ENCODE measurements around the gene IFT122.
"Not testable (repeated sequence)": the region's sequence is repeated elsewhere in the genome, so short reads cannot be mapped to it uniquely, and the experiment has no call there.

IFT122 gene

GRCh38 chr3:129522953-129523352 lies 82.9 kb downstream of the IFT122 start:
- DNase-seq, result no peak

DNA sequence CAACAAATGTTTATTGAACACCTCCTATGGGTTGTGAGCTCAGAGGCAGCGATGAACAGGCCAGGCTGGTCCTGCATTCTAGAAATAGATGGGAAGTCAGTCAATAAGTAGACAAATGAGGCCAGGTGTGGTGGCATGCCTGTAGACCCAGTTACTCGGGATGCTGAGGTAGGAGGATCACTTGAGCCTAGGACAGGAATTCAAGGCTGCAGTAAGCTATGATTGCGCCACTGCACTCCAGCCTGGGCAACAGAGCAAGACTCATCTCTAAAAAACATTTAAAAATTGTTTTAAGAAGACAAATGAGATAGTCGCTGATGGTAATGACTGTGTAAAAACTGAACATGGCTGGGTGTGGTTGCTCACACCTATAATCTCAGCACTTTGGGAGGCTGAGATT lies 84.1 kb downstream of the IFT122 start:
- DNase-seq, result no peak

GRCh38 chr3:129525341-129525968 lies 85.4 kb downstream of the IFT122 start:
- DNase-seq, result no peak

- peak; percentile 72 for DNase-seq
Observed at GRCh38 chr3:129526121-129526900, 86.3 kb downstream of the IFT122 start.

- DNase-seq, result no peak
Observed at GRCh38 chr3:129527262-129527661, 87.2 kb downstream of the IFT122 start.

DNA sequence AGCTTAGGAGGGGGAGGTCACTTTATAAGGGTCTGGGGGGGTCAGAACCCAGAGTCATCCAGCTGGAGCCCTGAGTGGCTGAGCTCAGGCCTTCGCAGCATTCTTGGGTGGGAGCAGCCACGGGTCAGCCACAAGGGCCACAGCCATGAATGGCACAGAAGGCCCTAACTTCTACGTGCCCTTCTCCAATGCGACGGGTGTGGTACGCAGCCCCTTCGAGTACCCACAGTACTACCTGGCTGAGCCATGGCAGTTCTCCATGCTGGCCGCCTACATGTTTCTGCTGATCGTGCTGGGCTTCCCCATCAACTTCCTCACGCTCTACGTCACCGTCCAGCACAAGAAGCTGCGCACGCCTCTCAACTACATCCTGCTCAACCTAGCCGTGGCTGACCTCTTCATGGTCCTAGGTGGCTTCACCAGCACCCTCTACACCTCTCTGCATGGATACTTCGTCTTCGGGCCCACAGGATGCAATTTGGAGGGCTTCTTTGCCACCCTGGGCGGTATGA lies 88.6 kb downstream of the IFT122 start, which contains the start of gene RHO:
Gene RHO (plus strand): TSS at position 51 of the 512 bp plus-strand sequence. CDS start 95 bp downstream, at position 146.
- DNase-seq, result no peak

- DNase-seq, result no peak
Observed at GRCh38 chr3:129529436-129530210, 89.6 kb downstream of the IFT122 start.

GRCh38 chr3:129530251-129530791 lies 90.3 kb downstream of the IFT122 start:
- DNase-seq, result no peak

GRCh38 chr3:129530821-129531220 lies 90.8 kb downstream of the IFT122 start:
- no peak for DNase-seq

- DNase-seq, result no peak
Observed at GRCh38 chr3:129531699-129532098, 91.7 kb downstream of the IFT122 start.

- DNase-seq, result no peak
Observed at GRCh38 chr3:129532261-129532660, 92.2 kb downstream of the IFT122 start.

DNA sequence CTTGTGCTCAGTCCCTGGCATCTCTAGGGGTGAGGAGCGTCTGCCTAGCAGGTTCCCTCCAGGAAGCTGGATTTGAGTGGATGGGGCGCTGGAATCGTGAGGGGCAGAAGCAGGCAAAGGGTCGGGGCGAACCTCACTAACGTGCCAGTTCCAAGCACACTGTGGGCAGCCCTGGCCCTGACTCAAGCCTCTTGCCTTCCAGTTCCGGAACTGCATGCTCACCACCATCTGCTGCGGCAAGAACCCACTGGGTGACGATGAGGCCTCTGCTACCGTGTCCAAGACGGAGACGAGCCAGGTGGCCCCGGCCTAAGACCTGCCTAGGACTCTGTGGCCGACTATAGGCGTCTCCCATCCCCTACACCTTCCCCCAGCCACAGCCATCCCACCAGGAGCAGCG lies 93.4 kb downstream of the IFT122 start:
- no peak for DNase-seq

- DNase-seq, result no peak
Observed at GRCh38 chr3:129534428-129535027, 94.5 kb downstream of the IFT122 start.

DNA sequence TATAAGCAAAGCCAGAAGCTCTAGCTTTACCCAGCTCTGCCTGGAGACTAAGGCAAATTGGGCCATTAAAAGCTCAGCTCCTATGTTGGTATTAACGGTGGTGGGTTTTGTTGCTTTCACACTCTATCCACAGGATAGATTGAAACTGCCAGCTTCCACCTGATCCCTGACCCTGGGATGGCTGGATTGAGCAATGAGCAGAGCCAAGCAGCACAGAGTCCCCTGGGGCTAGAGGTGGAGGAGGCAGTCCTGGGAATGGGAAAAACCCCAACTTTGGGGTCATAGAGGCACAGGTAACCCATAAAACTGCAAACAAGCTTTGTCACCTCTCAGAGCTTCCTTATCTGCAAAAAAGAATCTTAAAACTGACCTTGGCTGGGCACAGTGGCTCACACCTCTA lies 95.1 kb downstream of the IFT122 start:
- no peak for DNase-seq

DNA sequence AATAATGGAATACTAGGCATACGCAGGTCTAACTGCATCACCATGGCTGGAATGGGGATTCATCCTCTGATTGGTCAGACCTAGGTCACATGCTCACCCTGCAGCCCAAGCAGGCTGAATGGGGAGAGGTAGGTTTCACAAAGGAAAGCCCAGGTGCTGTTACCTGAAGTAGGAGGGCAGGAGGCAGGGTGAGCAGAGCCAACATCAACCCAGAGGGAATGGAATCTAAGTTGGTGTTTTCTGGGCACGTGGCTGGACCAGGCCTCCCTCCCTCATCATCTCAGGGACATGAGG lies 96.3 kb downstream of the IFT122 start:
- no peak for DNase-seq

- DNase-seq, result no peak
Observed at GRCh38 chr3:129536804-129537203, 96.8 kb downstream of the IFT122 start.

DNA sequence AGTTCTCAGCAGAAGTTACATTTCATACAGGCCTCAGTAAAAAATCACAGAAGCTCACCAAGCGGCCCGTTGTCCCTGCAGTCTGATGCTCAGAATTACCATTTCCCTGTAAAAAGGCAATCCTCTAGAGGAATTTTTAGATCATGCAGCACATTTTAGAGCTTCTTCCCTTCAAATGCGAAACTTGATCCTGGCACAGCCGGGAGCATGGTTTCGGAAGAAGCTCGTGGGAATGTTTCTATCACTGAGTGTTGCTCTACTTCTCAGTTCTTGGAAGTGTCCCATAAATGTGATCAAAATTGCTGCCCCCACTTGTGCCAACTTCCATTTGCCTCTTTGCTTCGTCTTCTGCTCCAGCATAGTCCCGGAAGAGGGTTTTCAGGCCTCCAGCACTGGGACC lies 99.2 kb downstream of the IFT122 start:
- DNase-seq, result no peak

DNA sequence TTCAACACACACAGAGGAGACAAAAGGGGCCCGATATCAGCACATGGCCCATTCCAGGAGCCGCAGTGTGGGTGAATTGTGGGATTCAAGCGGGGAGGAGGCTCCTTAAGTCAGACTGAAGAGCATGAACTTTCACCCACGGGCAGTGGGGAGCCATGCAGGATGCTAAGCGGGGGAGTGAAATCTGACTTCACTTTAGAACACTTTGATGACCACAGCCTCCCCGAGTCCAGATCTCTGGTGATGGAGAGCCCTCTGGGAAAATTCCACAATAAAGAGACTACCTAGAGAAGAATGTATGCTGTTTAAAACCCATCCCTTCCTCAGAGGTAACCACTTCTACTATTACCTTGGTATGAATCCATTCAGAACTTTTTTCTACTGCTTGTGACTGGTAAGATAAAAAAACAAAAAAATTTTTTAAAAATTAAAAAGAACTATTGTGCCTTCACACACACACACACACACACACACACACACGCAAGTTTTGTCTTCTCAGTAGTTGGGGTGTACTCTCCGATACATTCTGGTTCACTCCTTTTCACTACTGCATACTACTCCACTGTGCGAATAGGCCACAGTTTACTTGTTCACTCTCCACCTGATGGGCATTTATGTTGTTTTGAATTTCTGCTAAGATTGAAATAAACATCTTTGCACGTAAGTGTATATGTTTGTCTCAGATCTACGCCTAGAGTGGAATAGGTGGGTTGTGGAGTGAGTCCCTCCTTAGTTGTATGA lies 100.9 kb downstream of the IFT122 start:
- no peak for DNase-seq

- DNase-seq, result no peak
Observed at GRCh38 chr3:129542747-129543146, 102.7 kb downstream of the IFT122 start.

GRCh38 chr3:129543156-129543790 lies 103.2 kb downstream of the IFT122 start, which contains the start of gene H1-8:
H1-8 (plus strand) TSS chr3:129543175; CDS start chr3:129543219, 44 bp downstream.
- no peak for DNase-seq

DNA sequence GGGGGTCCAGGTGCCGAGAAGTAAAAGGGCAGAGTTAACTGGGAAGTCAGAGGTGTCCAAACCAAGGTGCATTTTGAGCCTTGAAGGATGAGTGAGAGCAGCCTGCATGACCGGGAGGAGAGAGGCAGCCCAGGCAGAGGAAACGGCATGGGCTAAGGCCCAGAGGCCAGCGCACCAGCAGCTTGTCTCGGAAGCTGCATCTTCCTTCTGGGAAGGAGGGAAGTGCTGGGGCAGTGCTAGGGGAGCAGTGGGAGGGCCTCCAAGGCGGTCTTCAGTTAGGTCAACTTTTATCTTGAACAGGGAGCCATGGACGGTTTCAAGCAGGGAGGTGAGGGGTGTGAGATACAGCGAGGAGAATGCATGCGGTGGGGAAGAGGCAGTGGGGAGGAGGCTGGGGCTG lies 104.0 kb downstream of the IFT122 start:
- no peak for DNase-seq

DNA sequence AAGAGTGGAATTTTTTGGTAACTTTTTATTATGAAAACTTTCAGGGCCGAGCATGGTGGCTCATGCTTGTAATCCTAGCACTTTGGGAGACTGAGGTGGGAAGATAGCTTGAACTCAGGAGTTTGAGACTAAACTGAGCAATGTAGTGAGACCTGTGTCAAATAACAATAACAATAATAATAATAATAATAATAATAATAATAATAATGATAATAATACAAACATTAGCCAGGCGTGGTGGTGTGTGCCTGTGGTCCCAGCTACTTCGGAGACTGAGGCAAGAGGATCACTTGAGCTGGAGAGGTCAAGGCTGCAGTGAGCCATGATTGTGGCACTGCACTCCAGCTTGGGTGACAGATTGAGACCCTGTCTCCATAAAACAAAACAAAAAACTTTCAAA lies 105.9 kb downstream of the IFT122 start:
- not testable (repeated sequence) for DNase-seq
